ENCODE data around the gene PSME3IP1. TPM values are rescaled to one million over a fixed set of nuclear protein-coding genes. Genes with fewer than 3 reads are reported as not detected.

PSME3IP1 gene
- total and polyA plus RNA-seq, 2 donors from 2014 or later, result 79.1 to 84.6 TPM

- no peak overlapping the region for H3K9ac ChIP-seq (ENCODE audit: low read length in 3 of 3)
- intact Hi-C loops (cut with DNase I), result no loop called here
- H3K27ac ChIP-seq (ENCODE audit: low read depth in 2 of 2, low read length in 2 of 2), result peak overlapping the region in 1 of 2 donors; percentile 7
- H3K9me3 ChIP-seq (ENCODE audit: control insufficient read depth in 2 of 3, insufficient read depth in 1 of 3, low read length in 3 of 3), result no peaks in the 10 kb centered on the region
- DNase-seq (no peak), FAIRE-seq (no peak)
- no peak overlapping the region for H3K4me3 ChIP-seq (ENCODE audit: low read length in 3 of 3)
- no peaks in the 10 kb centered on the region for H3K27me3 ChIP-seq (ENCODE audit: control insufficient read depth, insufficient read depth, low read length)
- H3K36me3 ChIP-seq (ENCODE audit: control insufficient read depth in 2 of 3, insufficient read depth in 3 of 3, low read length in 3 of 3), result peaks cover 7 to 33% (median 18%) of the 10 kb centered on the region in 3 donors
- peaks cover 0 to 30% (median 22%) of the 10 kb centered on the region in 3 donors for H3K4me1 ChIP-seq (ENCODE audit: control insufficient read depth in 2 of 3, insufficient read depth in 2 of 3, low read depth in 1 of 3, low read length in 3 of 3)
- no peak for TF ChIP-seq CTCF (IDR thresholded peaks at IDR 0.05; ENCODE audit: borderline replicate concordance, extremely low read depth, insufficient read depth)
These were observed 35.0 kb downstream of the PSME3IP1 start for GRCh38 chr16:57150682-57151330.

- no peaks in the 10 kb centered on the region for H3K9me3 ChIP-seq (ENCODE audit: control insufficient read depth in 2 of 3, insufficient read depth in 1 of 3, low read length in 3 of 3)
- H3K27ac ChIP-seq (ENCODE audit: low read depth in 2 of 2, low read length in 2 of 2), result no peak overlapping the region
- H3K9ac ChIP-seq (ENCODE audit: low read length in 3 of 3), result no peak overlapping the region
- FAIRE-seq (no peak), DNase-seq (no peak)
- peaks cover 0 to 35% (median 28%) of the 10 kb centered on the region in 3 donors for H3K4me1 ChIP-seq (ENCODE audit: control insufficient read depth in 2 of 3, insufficient read depth in 2 of 3, low read depth in 1 of 3, low read length in 3 of 3)
- intact Hi-C loops (cut with DNase I), result no loop called here
- H3K4me3 ChIP-seq (ENCODE audit: low read length in 3 of 3), result no peak overlapping the region
- H3K36me3 ChIP-seq (ENCODE audit: control insufficient read depth in 2 of 3, insufficient read depth in 3 of 3, low read length in 3 of 3), result peaks cover 3 to 20% (median 15%) of the 10 kb centered on the region in 3 donors
- no peaks in the 10 kb centered on the region for H3K27me3 ChIP-seq (ENCODE audit: control insufficient read depth, insufficient read depth, low read length)
- TF ChIP-seq CTCF (IDR thresholded peaks at IDR 0.05; ENCODE audit: borderline replicate concordance, extremely low read depth, insufficient read depth), result no peak
These were observed 36.4 kb downstream of the PSME3IP1 start for GRCh38 chr16:57149391-57149790.

- intact Hi-C loops (cut with DNase I), result no loop called here
- no peak for TF ChIP-seq CTCF (IDR thresholded peaks at IDR 0.05; ENCODE audit: borderline replicate concordance, extremely low read depth, insufficient read depth)
- Histone ChIP-seq H3K9me3 (ENCODE audit: control insufficient read depth in 2 of 3, insufficient read depth in 1 of 3, low read length in 3 of 3) (no peaks in the 10 kb centered on the region), H3K36me3 (ENCODE audit: control insufficient read depth in 2 of 3, insufficient read depth in 3 of 3, low read length in 3 of 3) (peaks cover under 1 to 11% (median 8%) of the 10 kb centered on the region in 3 donors), H3K4me3 (ENCODE audit: low read length in 3 of 3) (no peak overlapping the region), H3K27ac (ENCODE audit: low read depth in 2 of 2, low read length in 2 of 2) (peak overlapping the region; percentile 16 to 41), H3K9ac (ENCODE audit: low read length in 3 of 3) (peak overlapping the region in 1 of 3 donors; percentile 1), H3K27me3 (ENCODE audit: control insufficient read depth, insufficient read depth, low read length) (no peaks in the 10 kb centered on the region), H3K4me1 (ENCODE audit: control insufficient read depth in 2 of 3, insufficient read depth in 2 of 3, low read depth in 1 of 3, low read length in 3 of 3) (peaks cover 0 to 37% (median 28%) of the 10 kb centered on the region in 3 donors)
- DNase-seq (no peak), FAIRE-seq (no peak)
These were observed 37.4 kb downstream of the PSME3IP1 start for GRCh38 chr16:57148481-57148880.

Measured in kidney (tissue), 14 donors.